Diencephalon (tissue), 1 donor: Measurements from ENCODE around the gene TRO. TPM values are rescaled to one million over a fixed set of nuclear protein-coding genes. Genes with fewer than 3 reads are reported as not detected.

Experiments
- small RNA-seq: library from RNA; depleted of rRNA; stranded (forward); fragments of <200 nt; gene quantifications from one replicate; pipeline ENCODE3, GENCODE V24; 2014
- total RNA-seq: library from RNA; depleted of rRNA; stranded (reverse); fragments of >200 nt; gene quantifications from one replicate; pipeline ENCODE4 v1.2.3, GENCODE V29; 2014

The TRO gene, protein sequence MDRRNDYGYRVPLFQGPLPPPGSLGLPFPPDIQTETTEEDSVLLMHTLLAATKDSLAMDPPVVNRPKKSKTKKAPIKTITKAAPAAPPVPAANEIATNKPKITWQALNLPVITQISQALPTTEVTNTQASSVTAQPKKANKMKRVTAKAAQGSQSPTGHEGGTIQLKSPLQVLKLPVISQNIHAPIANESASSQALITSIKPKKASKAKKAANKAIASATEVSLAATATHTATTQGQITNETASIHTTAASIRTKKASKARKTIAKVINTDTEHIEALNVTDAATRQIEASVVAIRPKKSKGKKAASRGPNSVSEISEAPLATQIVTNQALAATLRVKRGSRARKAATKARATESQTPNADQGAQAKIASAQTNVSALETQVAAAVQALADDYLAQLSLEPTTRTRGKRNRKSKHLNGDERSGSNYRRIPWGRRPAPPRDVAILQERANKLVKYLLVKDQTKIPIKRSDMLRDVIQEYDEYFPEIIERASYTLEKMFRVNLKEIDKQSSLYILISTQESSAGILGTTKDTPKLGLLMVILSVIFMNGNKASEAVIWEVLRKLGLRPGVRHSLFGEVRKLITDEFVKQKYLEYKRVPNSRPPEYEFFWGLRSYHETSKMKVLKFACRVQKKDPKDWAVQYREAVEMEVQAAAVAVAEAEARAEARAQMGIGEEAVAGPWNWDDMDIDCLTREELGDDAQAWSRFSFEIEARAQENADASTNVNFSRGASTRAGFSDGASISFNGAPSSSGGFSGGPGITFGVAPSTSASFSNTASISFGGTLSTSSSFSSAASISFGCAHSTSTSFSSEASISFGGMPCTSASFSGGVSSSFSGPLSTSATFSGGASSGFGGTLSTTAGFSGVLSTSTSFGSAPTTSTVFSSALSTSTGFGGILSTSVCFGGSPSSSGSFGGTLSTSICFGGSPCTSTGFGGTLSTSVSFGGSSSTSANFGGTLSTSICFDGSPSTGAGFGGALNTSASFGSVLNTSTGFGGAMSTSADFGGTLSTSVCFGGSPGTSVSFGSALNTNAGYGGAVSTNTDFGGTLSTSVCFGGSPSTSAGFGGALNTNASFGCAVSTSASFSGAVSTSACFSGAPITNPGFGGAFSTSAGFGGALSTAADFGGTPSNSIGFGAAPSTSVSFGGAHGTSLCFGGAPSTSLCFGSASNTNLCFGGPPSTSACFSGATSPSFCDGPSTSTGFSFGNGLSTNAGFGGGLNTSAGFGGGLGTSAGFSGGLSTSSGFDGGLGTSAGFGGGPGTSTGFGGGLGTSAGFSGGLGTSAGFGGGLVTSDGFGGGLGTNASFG (N-terminal part only)
- 126 TPM for total RNA-seq

DNA sequence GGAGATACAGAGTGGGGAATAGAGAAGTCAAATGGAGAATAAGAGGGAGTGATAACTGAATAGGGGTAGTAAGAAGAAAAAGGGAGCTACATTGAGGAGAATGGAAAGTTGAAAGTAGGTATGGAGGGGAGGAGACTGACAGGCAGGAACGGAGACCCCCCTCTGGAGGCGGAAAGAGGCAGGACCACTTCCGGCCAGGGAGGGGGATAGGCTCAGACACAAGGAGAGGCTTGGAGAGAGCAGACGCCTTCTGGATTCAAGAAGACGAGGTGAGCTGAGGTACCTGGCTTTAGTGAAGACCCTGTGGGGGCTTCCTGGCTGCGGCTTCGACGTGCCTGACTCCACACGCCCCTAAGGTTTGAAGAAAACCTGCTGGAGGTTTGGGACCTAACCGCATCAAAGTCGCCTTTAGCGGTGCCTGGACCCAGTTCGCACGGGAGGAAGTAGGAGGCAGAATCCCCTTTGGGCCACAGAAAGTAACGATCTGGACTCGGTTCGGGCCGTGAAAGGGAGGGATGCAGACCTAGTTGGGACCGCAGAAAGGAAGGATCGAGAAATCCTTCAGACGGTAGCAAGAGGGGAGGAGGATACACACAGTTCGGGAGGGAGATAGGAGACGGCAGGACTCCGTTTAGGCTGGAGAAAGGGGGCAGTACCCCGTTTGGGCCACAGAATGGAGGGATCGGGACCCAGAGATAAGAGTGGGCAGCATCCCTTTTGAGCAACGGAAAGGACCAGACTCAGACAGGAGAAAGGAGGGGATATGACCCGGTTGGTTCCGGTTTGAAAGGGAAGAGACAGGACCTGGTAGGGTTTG, at the start of gene TRO:
TRO (plus strand) TSS at position 215 of the 817 bp plus-strand sequence. CDS start 1,423 bp downstream, outside the sequence.

Small RNA genes lying within 50 kb of the gene (small RNA-seq; reads per million reads assigned to genes)
- gene RF00614, result not detected

Other genes with a start within 250 kb of the TRO start
- not detected for gene ITIH6, start 122.6 kb upstream of the TRO start, total RNA-seq
- 309 TPM for gene MAGED2, start 113.1 kb upstream of the TRO start, total RNA-seq
- gene PFKFB1, start 73.4 kb downstream of the TRO start, total RNA-seq, result 0.23 TPM
- gene APEX2, start 79.5 kb downstream of the TRO start, total RNA-seq, result 3.2 TPM
- 60.7 TPM for gene ALAS2, start 110.2 kb downstream of the TRO start, total RNA-seq
- not detected for gene PAGE2B, start 154.2 kb downstream of the TRO start, total RNA-seq
- not detected for gene PAGE2, start 168.2 kb downstream of the TRO start, total RNA-seq